Mesothelial cell of epicardium (in vitro differentiated cells): ENCODE measurements around the gene DMAC2. TPM values are rescaled to one million over a fixed set of nuclear protein-coding genes. Genes with fewer than 3 reads are reported as not detected.
"Not testable (repeated sequence)": the region's sequence is repeated elsewhere in the genome, so short reads cannot be mapped to it uniquely, and the experiment has no call there.

Source experiments
- DNase-seq, 2 experiments: peaks; one replicate each; pipeline ENCODE4 v3.0.0; 2021; ENCODE audit warnings: low spot score in 2 of 2; ENCODE audit not compliant: unreplicated experiment in 2 of 2
- H3K27ac Mint-ChIP-seq: 2 replicates; pipeline ENCODE4 v1.8.0; 2021; ENCODE audit warnings: mixed read lengths
- H3K27me3 Mint-ChIP-seq: 2 replicates; pipeline ENCODE4 v1.8.0; 2021; ENCODE audit warnings: low read depth, mixed read lengths
- H3K36me3 Mint-ChIP-seq: 2 replicates; pipeline ENCODE4 v1.8.0; 2021; ENCODE audit warnings: mixed read lengths
- H3K4me1 Mint-ChIP-seq: 2 replicates; pipeline ENCODE4 v1.8.0; 2021; ENCODE audit warnings: mixed read lengths
- H3K4me3 Mint-ChIP-seq: 2 replicates; pipeline ENCODE4 v1.8.0; 2021; ENCODE audit warnings: mild to moderate bottlenecking, moderate library complexity, mixed read lengths
- H3K9me3 Mint-ChIP-seq: 2 replicates; pipeline ENCODE4 v1.8.0; 2021; ENCODE audit warnings: mixed read lengths
- total RNA-seq: library from RNA; stranded (reverse); gene quantifications from 3 replicates; pipeline ENCODE4 v1.2.1, GENCODE V29; 2021
- TF ChIP-seq, protein P1 (sequence below): fragments of 200-600 bp; sonication (generic); IDR thresholded peaks from one replicate; pipeline ENCODE4 v1.5.0; 2021; ENCODE audit warnings: antibody characterized with exemption; ENCODE audit not compliant: unreplicated experiment

Gene DMAC2
- total RNA-seq, 1 donor from 2014 or later, result 41.4 TPM

DNA sequence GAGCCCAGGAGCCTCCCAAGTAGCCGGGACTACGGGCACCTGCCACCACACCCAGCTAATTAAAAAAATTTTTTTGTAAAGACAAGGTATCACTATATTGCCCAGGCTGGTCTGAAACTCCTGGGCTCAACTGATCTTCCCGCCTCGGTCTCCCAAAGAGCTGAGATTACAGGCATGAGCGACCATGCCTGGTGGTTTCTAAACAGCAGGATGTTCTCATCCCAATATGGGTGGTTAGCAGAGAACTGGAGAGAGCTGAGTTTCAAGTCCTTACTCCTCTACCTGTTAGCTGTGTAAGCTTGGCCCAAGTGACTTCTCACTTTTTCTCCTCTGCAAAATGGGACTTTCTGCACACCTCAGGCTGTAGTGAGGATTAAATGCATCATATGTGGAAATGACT, 55.4 kb downstream of the DMAC2 start:
- DNase-seq, result no peak
- H3K27me3 Mint-ChIP-seq, result no peaks in the 10 kb centered on the region
- TF ChIP-seq, protein P1, sequence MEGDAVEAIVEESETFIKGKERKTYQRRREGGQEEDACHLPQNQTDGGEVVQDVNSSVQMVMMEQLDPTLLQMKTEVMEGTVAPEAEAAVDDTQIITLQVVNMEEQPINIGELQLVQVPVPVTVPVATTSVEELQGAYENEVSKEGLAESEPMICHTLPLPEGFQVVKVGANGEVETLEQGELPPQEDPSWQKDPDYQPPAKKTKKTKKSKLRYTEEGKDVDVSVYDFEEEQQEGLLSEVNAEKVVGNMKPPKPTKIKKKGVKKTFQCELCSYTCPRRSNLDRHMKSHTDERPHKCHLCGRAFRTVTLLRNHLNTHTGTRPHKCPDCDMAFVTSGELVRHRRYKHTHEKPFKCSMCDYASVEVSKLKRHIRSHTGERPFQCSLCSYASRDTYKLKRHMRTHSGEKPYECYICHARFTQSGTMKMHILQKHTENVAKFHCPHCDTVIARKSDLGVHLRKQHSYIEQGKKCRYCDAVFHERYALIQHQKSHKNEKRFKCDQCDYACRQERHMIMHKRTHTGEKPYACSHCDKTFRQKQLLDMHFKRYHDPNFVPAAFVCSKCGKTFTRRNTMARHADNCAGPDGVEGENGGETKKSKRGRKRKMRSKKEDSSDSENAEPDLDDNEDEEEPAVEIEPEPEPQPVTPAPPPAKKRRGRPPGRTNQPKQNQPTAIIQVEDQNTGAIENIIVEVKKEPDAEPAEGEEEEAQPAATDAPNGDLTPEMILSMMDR, result no peak
- H3K4me1 Mint-ChIP-seq, result no peaks in the 10 kb centered on the region
- no peak overlapping the region for H3K4me3 Mint-ChIP-seq
- no peak overlapping the region for H3K27ac Mint-ChIP-seq
- H3K9me3 Mint-ChIP-seq, result no peaks in the 10 kb centered on the region
- H3K36me3 Mint-ChIP-seq, result peaks cover 13% of the 10 kb centered on the region

DNA sequence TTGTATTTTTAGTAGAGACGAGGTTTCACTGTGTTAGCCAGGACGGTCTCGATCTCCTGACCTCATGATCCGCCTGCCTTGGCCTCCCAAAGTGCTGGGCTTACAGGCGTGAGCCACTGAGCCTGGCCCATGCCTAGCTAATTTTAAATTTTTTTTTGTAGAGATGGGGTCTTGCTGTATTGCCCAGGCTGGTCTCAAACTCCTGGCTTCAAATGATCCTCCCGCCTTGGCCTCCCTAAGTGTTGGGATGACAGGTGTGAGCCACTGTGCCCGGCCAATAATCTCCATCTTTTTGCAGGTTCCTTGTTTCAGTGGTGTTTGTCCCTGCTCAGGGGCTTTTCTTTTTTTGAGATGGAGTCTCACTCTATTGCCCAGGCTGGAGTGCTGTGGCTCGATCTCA, 58.2 kb downstream of the DMAC2 start:
- not testable (repeated sequence) for H3K4me3 Mint-ChIP-seq, H3K27ac Mint-ChIP-seq, H3K9me3 Mint-ChIP-seq, H3K4me1 Mint-ChIP-seq, DNase-seq, H3K27me3 Mint-ChIP-seq
- H3K36me3 Mint-ChIP-seq, result peaks cover 15% of the 10 kb centered on the region

Other genes starting within 250 kb of the DMAC2 start
- 12.8 to 15.5 TPM (median 13.2 TPM) in 3 replicates for gene CYP2S1, start 246.7 kb downstream of the DMAC2 start, total RNA-seq
- gene AXL, start 220.7 kb downstream of the DMAC2 start, total RNA-seq, result 60.0 to 61.0 TPM (median 60.6 TPM) in 3 replicates
- gene HNRNPUL1, start 175.5 kb downstream of the DMAC2 start, total RNA-seq, result 246 to 262 TPM (median 249 TPM) in 3 replicates
- gene CCDC97, start 129.7 kb downstream of the DMAC2 start, total RNA-seq, result 40.5 to 41.9 TPM (median 40.6 TPM) in 3 replicates
- 24.9 to 26.5 TPM (median 25.2 TPM) in 3 replicates for gene TGFB1, start 86.0 kb downstream of the DMAC2 start, total RNA-seq
- 4.8 to 5.6 TPM (median 5.5 TPM) in 3 replicates for gene B9D2, start 75.8 kb downstream of the DMAC2 start, total RNA-seq
- 16.2 to 19.7 TPM (median 18.3 TPM) in 3 replicates for gene TMEM91, start 63.4 kb downstream of the DMAC2 start, total RNA-seq
- gene EXOSC5, start 42.6 kb downstream of the DMAC2 start, total RNA-seq, result 12.2 to 17.0 TPM (median 12.5 TPM) in 3 replicates
- gene BCKDHA, start 42.1 kb downstream of the DMAC2 start, total RNA-seq, result 22.6 to 27.2 TPM (median 22.8 TPM) in 3 replicates
- 4.5 to 5.1 TPM (median 4.9 TPM) in 3 replicates for gene B3GNT8, start 12.5 kb downstream of the DMAC2 start, total RNA-seq
- not detected in 3 replicates for gene ERICH4, start 3.2 kb upstream of the DMAC2 start, total RNA-seq
- gene CEACAM21, start 136.3 kb upstream of the DMAC2 start, total RNA-seq, result not detected in 3 replicates
- gene CEACAM4, start 187.2 kb upstream of the DMAC2 start, total RNA-seq, result not detected in 3 replicates
- gene CEACAM7, start 248.4 kb upstream of the DMAC2 start, total RNA-seq, result not detected in 3 replicates